Tibial artery (tissue), 4 donors: Measurements from ENCODE around the gene SAMSN1.

Source experiments
- DNase-seq, 2 donors: peaks; one replicate each; pipeline ENCODE4 v3.0.0-alpha.2; 2019
- H3K27ac ChIP-seq, 2 donors: fragments of 200-600 bp; sonication (generic) in 1 of 2; 1 replicate in 1 of 2; 2 replicates in 1 of 2; pipeline ENCODE4 v1.5.1; 2018 to 2019; ENCODE audit warnings: mild to moderate bottlenecking in 1 of 2
- H3K27me3 ChIP-seq, 2 donors: fragments of 200-600 bp; sonication (generic) in 1 of 2; one replicate each; pipeline versions ENCODE4 v1.5.1 to v1.6.0; 2016 to 2019
- H3K36me3 ChIP-seq, 3 donors: fragments of 200-600 bp; sonication (generic) in 2 of 3; one replicate each; pipeline ENCODE4 v1.5.1; 2016 to 2019; ENCODE audit warnings: mild to moderate bottlenecking in 2 of 3
- H3K4me1 ChIP-seq, 4 donors: fragments of 200-600 bp; sonication (generic) in 2 of 4; 1 replicate in 3 of 4; 2 replicates in 1 of 4; pipeline ENCODE4 v1.5.1; 2016 to 2019
- H3K4me3 ChIP-seq, 2 donors: fragments of 200-600 bp; sonication (generic) in 1 of 2; 1 replicate in 1 of 2; 2 replicates in 1 of 2; pipeline ENCODE4 v1.5.1; 2018 to 2019; ENCODE audit warnings: mild to moderate bottlenecking in 2 of 2
- H3K9me3 ChIP-seq, 3 donors: fragments of 200-600 bp; sonication (generic) in 1 of 3; one replicate each; pipeline ENCODE4 v1.5.1; 2016 to 2019
- intact Hi-C: fragments of 100-400 bp; cut with DNase I; formaldehyde crosslinking; loops from one replicate; pipeline ENCODE4 v1.15.0; 2023; ENCODE audit warnings: low total_unique reads
- TF ChIP-seq, protein P1 (sequence below), 2 experiments: fragments of 200-600 bp in 1 of 2; fragments of 450-650 bp in 1 of 2; IDR thresholded peaks; one replicate each; pipeline ENCODE4 v1.5.1; 2017 to 2019; ENCODE audit warnings: antibody characterized with exemption in 2 of 2, mild to moderate bottlenecking in 1 of 2, moderate library complexity in 1 of 2

The SAMSN1 gene

DNA sequence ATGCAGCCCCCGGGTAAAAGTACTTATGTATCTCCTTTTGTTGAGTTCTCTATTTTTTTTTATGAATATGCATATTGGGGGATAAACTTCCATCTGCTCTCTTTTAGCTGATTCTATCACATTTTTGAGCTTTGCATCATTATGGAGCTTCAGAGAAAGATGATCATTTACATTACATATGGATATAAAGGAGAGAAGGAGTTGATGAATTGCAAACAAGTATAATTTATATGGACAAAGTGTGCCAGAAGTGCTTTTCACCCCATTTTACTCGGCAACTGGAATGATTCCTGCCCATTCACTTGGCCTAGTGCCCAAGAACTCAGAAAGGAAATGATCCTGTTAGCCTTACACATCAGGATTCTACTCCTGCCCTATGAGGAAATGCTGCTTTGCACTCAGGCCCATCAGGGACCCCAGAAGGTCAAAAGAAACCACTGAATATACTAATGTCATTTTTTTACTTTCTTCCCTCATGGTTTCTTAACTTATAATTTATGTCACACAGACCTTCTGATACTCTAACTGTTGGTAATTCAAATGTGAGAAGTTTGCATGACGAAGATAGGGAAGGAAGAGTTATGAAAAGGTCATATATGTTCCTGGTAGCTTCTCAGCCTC lies 65.6 kb downstream of the SAMSN1 start:
- TF ChIP-seq, protein P1, sequence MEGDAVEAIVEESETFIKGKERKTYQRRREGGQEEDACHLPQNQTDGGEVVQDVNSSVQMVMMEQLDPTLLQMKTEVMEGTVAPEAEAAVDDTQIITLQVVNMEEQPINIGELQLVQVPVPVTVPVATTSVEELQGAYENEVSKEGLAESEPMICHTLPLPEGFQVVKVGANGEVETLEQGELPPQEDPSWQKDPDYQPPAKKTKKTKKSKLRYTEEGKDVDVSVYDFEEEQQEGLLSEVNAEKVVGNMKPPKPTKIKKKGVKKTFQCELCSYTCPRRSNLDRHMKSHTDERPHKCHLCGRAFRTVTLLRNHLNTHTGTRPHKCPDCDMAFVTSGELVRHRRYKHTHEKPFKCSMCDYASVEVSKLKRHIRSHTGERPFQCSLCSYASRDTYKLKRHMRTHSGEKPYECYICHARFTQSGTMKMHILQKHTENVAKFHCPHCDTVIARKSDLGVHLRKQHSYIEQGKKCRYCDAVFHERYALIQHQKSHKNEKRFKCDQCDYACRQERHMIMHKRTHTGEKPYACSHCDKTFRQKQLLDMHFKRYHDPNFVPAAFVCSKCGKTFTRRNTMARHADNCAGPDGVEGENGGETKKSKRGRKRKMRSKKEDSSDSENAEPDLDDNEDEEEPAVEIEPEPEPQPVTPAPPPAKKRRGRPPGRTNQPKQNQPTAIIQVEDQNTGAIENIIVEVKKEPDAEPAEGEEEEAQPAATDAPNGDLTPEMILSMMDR (IDR thresholded peaks at IDR 0.05): no peak
- intact Hi-C loops: no loop called here
- Histone ChIP-seq H3K4me1 (no peaks in the 10 kb centered on the region), H3K4me3 (no peak overlapping the region), H3K27me3 (no peaks in the 10 kb centered on the region), H3K36me3 (no peaks in the 10 kb centered on the region), H3K27ac (no peak overlapping the region), H3K9me3 (no peaks in the 10 kb centered on the region)
- no peak for DNase-seq

DNA sequence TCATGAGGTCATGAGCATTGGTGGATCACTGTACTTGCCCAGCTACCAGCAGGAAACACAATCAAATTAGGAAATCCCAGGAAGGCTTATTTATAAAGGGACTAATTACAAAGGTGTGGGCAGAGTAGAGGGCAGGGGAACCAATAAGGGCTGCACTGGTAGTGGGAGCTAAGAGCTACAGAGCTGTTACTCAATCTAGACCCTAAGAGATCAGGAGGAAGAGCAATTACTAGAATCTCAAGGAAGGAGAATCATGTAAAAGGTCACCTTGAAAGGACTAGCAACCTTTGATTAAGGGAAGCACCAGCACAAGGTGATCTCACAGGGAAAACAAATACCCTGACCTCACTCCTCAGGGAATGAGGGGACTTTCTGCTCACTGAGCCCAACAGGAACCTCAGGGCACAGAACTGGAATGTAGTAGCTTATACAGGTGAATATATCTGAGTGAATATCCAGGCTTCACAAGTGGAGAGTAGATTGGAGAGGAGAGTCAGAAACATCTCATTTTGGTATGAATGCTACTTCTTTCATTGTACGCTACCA lies 66.8 kb downstream of the SAMSN1 start:
- no peaks in the 10 kb centered on the region for H3K27me3 ChIP-seq
- TF ChIP-seq, protein P1 (IDR thresholded peaks at IDR 0.05): no peak
- no peaks in the 10 kb centered on the region for H3K4me1 ChIP-seq
- no peaks in the 10 kb centered on the region for H3K36me3 ChIP-seq
- no peaks in the 10 kb centered on the region for H3K9me3 ChIP-seq
- H3K4me3 ChIP-seq: no peak overlapping the region
- H3K27ac ChIP-seq: no peak overlapping the region
- intact Hi-C loops: no loop called here
- no peak for DNase-seq

DNA sequence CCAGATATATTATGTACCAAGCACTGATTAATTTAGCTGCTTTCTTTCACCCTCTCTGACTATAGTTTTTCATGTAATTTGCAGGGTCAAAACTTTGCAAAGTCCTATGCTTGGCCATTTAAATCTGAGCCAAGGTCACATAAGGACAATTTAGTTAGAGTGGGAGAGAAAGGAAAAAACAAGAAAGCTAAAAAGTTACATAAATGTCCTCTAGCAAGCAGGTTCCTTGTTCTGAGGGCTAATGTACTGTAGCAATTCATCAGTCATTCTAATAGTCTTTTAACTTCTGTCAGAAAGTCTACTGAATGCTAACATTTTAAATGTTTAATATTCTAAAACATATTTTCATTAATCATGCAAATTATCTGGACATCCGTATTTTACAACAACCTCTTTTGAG lies 68.3 kb downstream of the SAMSN1 start:
- Histone ChIP-seq H3K27me3 (no peaks in the 10 kb centered on the region), H3K9me3 (no peaks in the 10 kb centered on the region), H3K4me3 (no peak overlapping the region), H3K36me3 (no peaks in the 10 kb centered on the region), H3K4me1 (no peaks in the 10 kb centered on the region), H3K27ac (no peak overlapping the region)
- no peak for DNase-seq
- intact Hi-C loops: no loop called here
- TF ChIP-seq, protein P1 (IDR thresholded peaks at IDR 0.05): no peak

DNA sequence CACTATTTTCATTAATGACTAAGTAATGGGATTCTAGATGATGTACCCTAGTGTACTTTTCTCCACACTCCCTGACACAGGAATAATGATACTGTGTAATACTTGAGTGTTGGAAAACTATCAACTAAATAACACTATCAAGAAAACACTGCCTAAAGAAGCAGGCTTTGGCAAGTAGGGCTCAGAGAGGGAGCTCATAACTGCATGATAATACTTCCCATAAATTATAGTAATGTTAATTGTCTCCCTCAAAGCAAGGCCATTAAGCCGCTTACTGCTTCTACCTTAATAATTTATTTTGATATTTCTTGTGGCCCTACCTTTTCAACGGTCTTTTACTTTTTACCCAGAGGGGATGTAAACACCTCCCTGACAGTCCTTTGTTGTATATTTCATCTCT lies 69.0 kb downstream of the SAMSN1 start:
- intact Hi-C loops: no loop called here
- H3K27ac ChIP-seq: no peak overlapping the region
- DNase-seq: no peak

DNA sequence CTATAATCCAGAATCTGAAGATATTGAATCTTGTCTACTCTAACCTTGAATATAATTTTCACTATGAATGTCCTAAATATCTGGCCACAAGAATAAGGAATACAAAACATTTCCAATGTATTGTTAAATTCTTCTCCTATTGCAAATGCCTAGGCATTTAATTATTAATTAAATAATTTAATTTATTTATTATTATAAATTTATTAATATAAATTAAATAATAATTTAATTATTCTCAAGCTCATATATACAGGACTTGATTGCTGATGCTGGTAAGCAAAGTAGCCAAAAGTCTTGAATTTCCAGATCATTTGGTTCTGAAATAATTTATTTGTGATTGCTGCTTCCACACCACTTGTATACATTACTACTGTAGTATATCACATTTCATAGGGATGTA lies 71.1 kb downstream of the SAMSN1 start:
- Histone ChIP-seq H3K9me3 (no peaks in the 10 kb centered on the region), H3K4me1 (no peaks in the 10 kb centered on the region), H3K36me3 (no peaks in the 10 kb centered on the region), H3K27me3 (no peaks in the 10 kb centered on the region), H3K4me3 (no peak overlapping the region), H3K27ac (no peak overlapping the region)
- TF ChIP-seq, protein P1 (IDR thresholded peaks at IDR 0.05): no peak
- no peak for DNase-seq
- intact Hi-C loops: no loop called here

More for the DNA sequence above, 69.0 kb downstream of the SAMSN1 start:
- Histone ChIP-seq H3K36me3 (no peaks in the 10 kb centered on the region), H3K4me1 (no peaks in the 10 kb centered on the region), H3K27me3 (no peaks in the 10 kb centered on the region), H3K4me3 (no peak overlapping the region), H3K9me3 (no peaks in the 10 kb centered on the region)
- TF ChIP-seq, protein P1 (IDR thresholded peaks at IDR 0.05): no peak
